ENCODE measurements around the gene DGCR2. TPM values are rescaled to one million over a fixed set of nuclear protein-coding genes. Genes with fewer than 3 reads are reported as not detected.

The DGCR2 gene
- polyA plus RNA-seq, 3 donors, result 66.1 to 84.0 (median 72.6) TPM

- DNase-seq (ENCODE audit: extremely low read depth in 1 of 11, low read depth in 9 of 11, low spot score in 4 of 11), result no peak
These were observed 27.8 kb upstream of the DGCR2 start, which contains the start of gene GSC2 for GRCh38 chr22:19149991-19150390. Gene GSC2 (minus strand): TSS chr22:19150292. CDS start chr22:19150283, 9 bp downstream.

- DNase-seq (ENCODE audit: extremely low read depth in 1 of 11, low read depth in 9 of 11, low spot score in 4 of 11), result no peak
These were observed 27.1 kb upstream of the DGCR2 start for GRCh38 chr22:19149047-19149883.

GRCh38 chr22:19148417-19149046 is 26.3 kb upstream of the DGCR2 start:
- DNase-seq (ENCODE audit: extremely low read depth in 1 of 11, low read depth in 9 of 11, low spot score in 4 of 11), result no peak

- DNase-seq (ENCODE audit: extremely low read depth in 1 of 11, low read depth in 9 of 11, low spot score in 4 of 11), result no peak
These were observed 25.1 kb upstream of the DGCR2 start for GRCh38 chr22:19147195-19147780.

GRCh38 chr22:19146215-19146968 is 24.2 kb upstream of the DGCR2 start:
- no peak for DNase-seq (ENCODE audit: extremely low read depth in 1 of 11, low read depth in 9 of 11, low spot score in 4 of 11)

- DNase-seq (ENCODE audit: extremely low read depth in 1 of 11, low read depth in 9 of 11, low spot score in 4 of 11), result no peak
These were observed 21.8 kb upstream of the DGCR2 start for GRCh38 chr22:19143967-19144400.

- no peak for DNase-seq (ENCODE audit: extremely low read depth in 1 of 11, low read depth in 9 of 11, low spot score in 4 of 11)
These were observed 21.0 kb upstream of the DGCR2 start for GRCh38 chr22:19143212-19143611.

- no peak for DNase-seq (ENCODE audit: extremely low read depth in 1 of 11, low read depth in 9 of 11, low spot score in 4 of 11)
These were observed 20.2 kb upstream of the DGCR2 start for GRCh38 chr22:19142394-19142793.

GRCh38 chr22:19139974-19140373 is 17.8 kb upstream of the DGCR2 start:
- DNase-seq (ENCODE audit: extremely low read depth in 1 of 11, low read depth in 9 of 11, low spot score in 4 of 11), result no peak

- no peak for DNase-seq (ENCODE audit: extremely low read depth in 1 of 11, low read depth in 9 of 11, low spot score in 4 of 11)
These were observed 16.8 kb upstream of the DGCR2 start for GRCh38 chr22:19139001-19139356.

- DNase-seq (ENCODE audit: extremely low read depth in 1 of 11, low read depth in 9 of 11, low spot score in 4 of 11), result no peak
These were observed 16.2 kb upstream of the DGCR2 start for GRCh38 chr22:19138217-19139000.

- DNase-seq (ENCODE audit: extremely low read depth in 1 of 11, low read depth in 9 of 11, low spot score in 4 of 11), result no peak
These were observed 15.4 kb upstream of the DGCR2 start for GRCh38 chr22:19137384-19138216.

GRCh38 chr22:19136915-19137314 is 14.7 kb upstream of the DGCR2 start:
- no peak for DNase-seq (ENCODE audit: extremely low read depth in 1 of 11, low read depth in 9 of 11, low spot score in 4 of 11)

- no peak for DNase-seq (ENCODE audit: extremely low read depth in 1 of 11, low read depth in 9 of 11, low spot score in 4 of 11)
These were observed 12.7 kb upstream of the DGCR2 start for GRCh38 chr22:19134874-19135273.

GRCh38 chr22:19134176-19134831 is 12.1 kb upstream of the DGCR2 start:
- no peak for DNase-seq (ENCODE audit: extremely low read depth in 1 of 11, low read depth in 9 of 11, low spot score in 4 of 11)

GRCh38 chr22:19133561-19133960 is 11.3 kb upstream of the DGCR2 start:
- no peak for DNase-seq (ENCODE audit: extremely low read depth in 1 of 11, low read depth in 9 of 11, low spot score in 4 of 11)

- DNase-seq (ENCODE audit: extremely low read depth in 1 of 11, low read depth in 9 of 11, low spot score in 4 of 11), result no peak
These were observed 10.6 kb upstream of the DGCR2 start for GRCh38 chr22:19132693-19133400.

Measured in renal cortex interstitium (tissue), 11 donors.